H9 (cell line): ENCODE measurements around the gene LDLRAD4. TPM values are rescaled to one million over a fixed set of nuclear protein-coding genes. Genes with fewer than 3 reads are reported as not detected.
A peak's percentile ranks its signal among the peaks of the same experiment; 100 is the strongest.

ENCODE experiments used
- DNase-seq: peaks from one replicate; pipeline ENCODE4 v3.0.0-alpha.2; 2017
- H2AFZ ChIP-seq: one replicate; pipeline ENCODE4 v1.6.1; 2013; ENCODE audit warnings: mild to moderate bottlenecking, low read length, control low read depth, moderate library complexity
- H2AK5ac ChIP-seq: 2 replicates; pipeline ENCODE4 v1.6.1; 2013; ENCODE audit warnings: low read length, control low read depth, mixed read lengths; ENCODE audit not compliant: insufficient read length
- H2BK120ac ChIP-seq: one replicate; pipeline ENCODE4 v1.6.1; 2013; ENCODE audit warnings: low read depth, mild to moderate bottlenecking, low read length, control low read depth, inconsistent platforms; ENCODE audit not compliant: poor library complexity, severe bottlenecking
- H2BK12ac ChIP-seq: 2 replicates; pipeline ENCODE4 v1.6.1; 2013; ENCODE audit warnings: low read length, control low read depth, mixed read lengths, low read depth; ENCODE audit not compliant: insufficient read length
- H2BK15ac ChIP-seq: 2 replicates; pipeline ENCODE4 v1.6.1; 2013; ENCODE audit warnings: low read depth, low read length, control low read depth
- H2BK20ac ChIP-seq: one replicate; pipeline ENCODE4 v1.6.1; 2013; ENCODE audit warnings: low read depth, mild to moderate bottlenecking, low read length, control low read depth, inconsistent platforms; ENCODE audit not compliant: poor library complexity, severe bottlenecking
- H2BK5ac ChIP-seq: 2 replicates; pipeline ENCODE4 v1.6.1; 2013; ENCODE audit warnings: low read length, control low read depth, mixed read lengths; ENCODE audit not compliant: insufficient read length
- H3K14ac ChIP-seq: 2 replicates; pipeline ENCODE4 v1.6.1; 2013; ENCODE audit warnings: low read length, control low read depth; ENCODE audit not compliant: insufficient read depth
- H3K18ac ChIP-seq: 2 replicates; pipeline ENCODE4 v1.6.1; 2013; ENCODE audit warnings: low read depth, mild to moderate bottlenecking, mixed read lengths, low read length, control low read depth; ENCODE audit not compliant: insufficient read length
- H3K23ac ChIP-seq: 2 replicates; pipeline ENCODE4 v1.6.1; 2013; ENCODE audit warnings: low read length, control low read depth, mixed read lengths, low read depth; ENCODE audit not compliant: insufficient read length
- H3K23me2 ChIP-seq: 2 replicates; pipeline ENCODE4 v1.6.1; 2013; ENCODE audit warnings: low read depth, mild to moderate bottlenecking, mixed read lengths, low read length, control low read depth; ENCODE audit not compliant: insufficient read length, poor library complexity, severe bottlenecking
- H3K27ac ChIP-seq: 2 replicates; pipeline ENCODE4 v1.5.1; 2013; ENCODE audit warnings: low read length, control low read depth, mixed read lengths, low read depth; ENCODE audit not compliant: insufficient read length
- H3K27me3 ChIP-seq: 2 replicates; pipeline ENCODE4 v1.6.1; 2013; ENCODE audit warnings: low read length, control low read depth, inconsistent platforms; ENCODE audit not compliant: insufficient read depth
- H3K4ac ChIP-seq: 2 replicates; pipeline ENCODE4 v1.6.1; 2013; ENCODE audit warnings: low read depth, mild to moderate bottlenecking, control low read depth, inconsistent platforms, low read length, moderate library complexity
- H3K4me1 ChIP-seq: 2 replicates; pipeline ENCODE4 v1.6.1; 2013; ENCODE audit warnings: low read length, control low read depth, inconsistent platforms; ENCODE audit not compliant: insufficient read depth
- H3K4me2 ChIP-seq: 2 replicates; pipeline ENCODE4 v1.6.1; 2013; ENCODE audit warnings: low read length, control low read depth, mixed read lengths; ENCODE audit not compliant: insufficient read length, insufficient read depth
- H3K56ac ChIP-seq: 2 replicates; pipeline ENCODE4 v1.6.1; 2013; ENCODE audit warnings: low read depth, mild to moderate bottlenecking, mixed read lengths, low read length, control low read depth; ENCODE audit not compliant: insufficient read length
- H3K79me1 ChIP-seq: 2 replicates; pipeline ENCODE4 v1.6.1; 2013; ENCODE audit warnings: low read depth, mild to moderate bottlenecking, moderate library complexity, low read length, control low read depth, inconsistent platforms; ENCODE audit not compliant: insufficient read depth, poor library complexity, severe bottlenecking
- H3K79me2 ChIP-seq: 2 replicates; pipeline ENCODE4 v1.6.1; 2013; ENCODE audit warnings: low read length, control low read depth, inconsistent platforms; ENCODE audit not compliant: insufficient read depth
- H3K9ac ChIP-seq: 2 replicates; pipeline ENCODE4 v1.6.1; 2013; ENCODE audit warnings: low read length, control low read depth, mixed read lengths; ENCODE audit not compliant: insufficient read length; ENCODE audit errors: extremely low read depth
- H3K9me3 ChIP-seq: one replicate; pipeline ENCODE4 v1.6.1; 2013; ENCODE audit warnings: low read depth, low read length, inconsistent platforms; ENCODE audit not compliant: control insufficient read depth
- H3T11ph ChIP-seq: one replicate; pipeline ENCODE4 v1.6.1; 2013; ENCODE audit warnings: mild to moderate bottlenecking, low read length, control low read depth, inconsistent platforms
- H4K20me1 ChIP-seq: one replicate; pipeline ENCODE4 v1.6.1; 2013; ENCODE audit not compliant: control insufficient read depth, insufficient read length, insufficient read depth
- H4K5ac ChIP-seq: 2 replicates; pipeline ENCODE4 v1.6.1; 2013; ENCODE audit warnings: low read depth, mild to moderate bottlenecking, mixed read lengths, low read length, control low read depth; ENCODE audit not compliant: insufficient read length
- H4K8ac ChIP-seq: replicated peaks from 2 replicates; pipeline ENCODE4 v1.6.1; 2013; ENCODE audit warnings: low read length, control low read depth, mixed read lengths, low read depth; ENCODE audit not compliant: insufficient read length
- H4K91ac ChIP-seq: 2 replicates; pipeline ENCODE4 v1.6.1; 2013; ENCODE audit warnings: low read depth, mild to moderate bottlenecking, moderate library complexity, mixed read lengths, low read length, control low read depth; ENCODE audit not compliant: insufficient read length
- H3K27ac Mint-ChIP-seq, 3 experiments: 2 replicates in 2 of 3; 3 replicates in 1 of 3; pipeline ENCODE4 v1.8.0; 2020 to 2021; ENCODE audit warnings: mixed read lengths in 3 of 3, mild to moderate bottlenecking in 1 of 3, moderate library complexity in 1 of 3
- H3K27me3 Mint-ChIP-seq: 2 replicates; pipeline ENCODE4 v1.8.0; 2021; ENCODE audit warnings: low read depth, mild to moderate bottlenecking, moderate library complexity, mixed read lengths
- H3K36me3 Mint-ChIP-seq, 3 experiments: 2 replicates in 2 of 3; 3 replicates in 1 of 3; pipeline ENCODE4 v1.8.0; 2020 to 2021; ENCODE audit warnings: low read depth in 3 of 3, mixed read lengths in 3 of 3; ENCODE audit not compliant: insufficient read depth in 1 of 3
- H3K4me1 Mint-ChIP-seq, 2 experiments: 2 replicates each; pipeline ENCODE4 v1.8.0; 2020; ENCODE audit warnings: mixed read lengths in 2 of 2
- H3K4me3 Mint-ChIP-seq, 2 experiments: 2 replicates in 1 of 2; 3 replicates in 1 of 2; pipeline ENCODE4 v1.8.0; 2020 to 2021; ENCODE audit warnings: mild to moderate bottlenecking in 2 of 2, mixed read lengths in 2 of 2, moderate library complexity in 1 of 2
- H3K9me3 Mint-ChIP-seq, 2 experiments: 2 replicates in 1 of 2; 3 replicates in 1 of 2; pipeline ENCODE4 v1.8.0; 2020; ENCODE audit warnings: mild to moderate bottlenecking in 2 of 2, mixed read lengths in 2 of 2, moderate library complexity in 1 of 2
- WGBS: extraction: QIAGEN DNeasy Blood & Tissue Kit; methylation state at CpG from one replicate; pipeline ENCODE4 v1.1.7; 2013; ENCODE audit warnings: missing lambda C conversion rate, low lambda C conversion rate, mixed read lengths; ENCODE audit not compliant: insufficient read length; ENCODE audit errors: extremely low coverage; 5-methylcytosine and 5-hydroxymethylcytosine counted together
- total RNA-seq: library from RNA; stranded (reverse); gene quantifications from 2 replicates; pipeline ENCODE4 v1.2.1, GENCODE V29; 2021
- TF ChIP-seq, protein P1 (sequence below): fragments of 200-600 bp; sonication (generic); conservative IDR thresholded peaks from 3 replicates; pipeline ENCODE4 v1.8.0; 2021; ENCODE audit warnings: antibody characterized with exemption, mild to moderate bottlenecking

The LDLRAD4 gene
- total RNA-seq, 1 experiment from 2014 or later, result 3.9 TPM

DNA sequence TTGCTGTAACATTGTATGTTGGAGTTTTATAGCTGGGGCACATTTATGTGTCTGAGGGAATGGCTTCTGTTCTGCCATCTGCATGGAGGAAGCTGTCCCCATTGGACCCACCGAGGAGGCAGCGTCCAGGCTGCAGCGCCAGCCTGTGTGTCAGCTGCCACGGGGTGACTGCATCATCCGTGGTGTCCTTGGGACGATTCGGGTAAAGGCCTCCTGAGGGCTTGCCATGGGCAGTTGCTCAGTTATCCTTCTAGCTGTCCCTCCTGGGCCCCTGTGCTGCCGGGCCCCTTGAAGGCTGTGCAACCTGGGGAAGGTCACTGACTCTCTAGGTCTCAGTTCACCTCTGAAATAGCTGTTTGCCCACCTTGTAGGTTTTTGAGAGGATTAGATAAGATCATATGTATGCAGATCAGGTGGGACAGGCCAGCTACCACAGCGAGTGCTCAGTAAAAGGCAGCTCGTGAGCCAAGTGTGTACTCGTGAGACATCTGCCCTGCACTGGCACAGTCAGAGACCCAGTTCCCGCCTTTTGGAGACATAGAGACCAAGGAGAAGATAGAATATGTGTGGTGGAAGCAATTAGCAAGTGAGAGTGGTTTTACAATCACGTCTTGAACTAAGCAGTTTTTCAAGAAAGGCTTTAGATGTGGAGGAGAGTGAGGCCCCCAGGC lies 10.6 kb downstream of the LDLRAD4 start:
- H3K4me1 Mint-ChIP-seq, result peaks cover 0 to 4% of the 10 kb centered on the region in 2 experiments; a peak in 2 of 4 replicates
- Histone ChIP-seq H4K20me1 (no peaks in the 10 kb centered on the region), H2BK12ac (no peak overlapping the region)

More for the DNA sequence above, 10.6 kb downstream of the LDLRAD4 start:
- H2AFZ ChIP-seq, result no peak overlapping the region
- no peak overlapping the region for H4K5ac ChIP-seq
- no peaks in the 10 kb centered on the region for H3K36me3 Mint-ChIP-seq
- H2BK15ac ChIP-seq, result no peak overlapping the region
- no peak overlapping the region for H3K14ac ChIP-seq
- H4K8ac ChIP-seq, result no peak overlapping the region
- no peaks in the 10 kb centered on the region for H3K9me3 Mint-ChIP-seq
- no peak overlapping the region for H4K91ac ChIP-seq
- H3K4me1 ChIP-seq, result no peaks in the 10 kb centered on the region
- H3K56ac ChIP-seq, result no peak overlapping the region
- no peak overlapping the region for H2BK20ac ChIP-seq
- no peak overlapping the region for H3T11ph ChIP-seq
- no peaks in the 10 kb centered on the region for H3K27me3 ChIP-seq
- H3K9me3 ChIP-seq, result no peaks in the 10 kb centered on the region
- TF ChIP-seq, protein P1, sequence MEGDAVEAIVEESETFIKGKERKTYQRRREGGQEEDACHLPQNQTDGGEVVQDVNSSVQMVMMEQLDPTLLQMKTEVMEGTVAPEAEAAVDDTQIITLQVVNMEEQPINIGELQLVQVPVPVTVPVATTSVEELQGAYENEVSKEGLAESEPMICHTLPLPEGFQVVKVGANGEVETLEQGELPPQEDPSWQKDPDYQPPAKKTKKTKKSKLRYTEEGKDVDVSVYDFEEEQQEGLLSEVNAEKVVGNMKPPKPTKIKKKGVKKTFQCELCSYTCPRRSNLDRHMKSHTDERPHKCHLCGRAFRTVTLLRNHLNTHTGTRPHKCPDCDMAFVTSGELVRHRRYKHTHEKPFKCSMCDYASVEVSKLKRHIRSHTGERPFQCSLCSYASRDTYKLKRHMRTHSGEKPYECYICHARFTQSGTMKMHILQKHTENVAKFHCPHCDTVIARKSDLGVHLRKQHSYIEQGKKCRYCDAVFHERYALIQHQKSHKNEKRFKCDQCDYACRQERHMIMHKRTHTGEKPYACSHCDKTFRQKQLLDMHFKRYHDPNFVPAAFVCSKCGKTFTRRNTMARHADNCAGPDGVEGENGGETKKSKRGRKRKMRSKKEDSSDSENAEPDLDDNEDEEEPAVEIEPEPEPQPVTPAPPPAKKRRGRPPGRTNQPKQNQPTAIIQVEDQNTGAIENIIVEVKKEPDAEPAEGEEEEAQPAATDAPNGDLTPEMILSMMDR, result no peak
- H3K27me3 Mint-ChIP-seq, result peaks cover 4% of the 10 kb centered on the region; the same call in 1 of the 2 replicates
- H3K79me2 ChIP-seq, result no peaks in the 10 kb centered on the region
- no peak overlapping the region for H2AK5ac ChIP-seq
- no peaks in the 10 kb centered on the region for H3K23me2 ChIP-seq
- no peak overlapping the region for H3K23ac ChIP-seq
- H3K4me3 Mint-ChIP-seq, result no peak overlapping the region
- H3K27ac Mint-ChIP-seq, result peak overlapping the region in 1 of 3 experiments; percentile 42; a peak in 1 of 7 replicates
- H3K4me2 ChIP-seq, result no peak overlapping the region
- no peak for DNase-seq
- H3K79me1 ChIP-seq, result no peaks in the 10 kb centered on the region
- H3K9ac ChIP-seq, result no peak overlapping the region
- H3K27ac ChIP-seq, result no peak overlapping the region
- no CpG with 5 or more reads among the region's 13 CpGs for WGBS
- H2BK5ac ChIP-seq, result no peak overlapping the region
- H3K18ac ChIP-seq, result no peak overlapping the region
- H2BK120ac ChIP-seq, result no peak overlapping the region
- H3K4ac ChIP-seq, result no peak overlapping the region
